ENCODE measurements around the gene NUP214.

NUP214 gene

GRCh38 chr9:131103535-131103934 is 21.9 kb upstream of the NUP214 start:
- no peak for DNase-seq (ENCODE audit: low read depth)
- TF ChIP-seq CTCF (conservative IDR thresholded peaks at IDR 0.05; ENCODE audit: low read length) = no peak
- H3K4me3 ChIP-seq (ENCODE audit: low read length) = no peak overlapping the region

GRCh38 chr9:131104016-131104740 is 21.2 kb upstream of the NUP214 start:
- TF ChIP-seq CTCF (conservative IDR thresholded peaks at IDR 0.05; ENCODE audit: low read length) = no peak
- DNase-seq (ENCODE audit: low read depth) = no peak
- no peak overlapping the region for H3K4me3 ChIP-seq (ENCODE audit: low read length)

- no peak overlapping the region for H3K4me3 ChIP-seq (ENCODE audit: low read length)
- no peak for DNase-seq (ENCODE audit: low read depth)
- TF ChIP-seq CTCF (conservative IDR thresholded peaks at IDR 0.05; ENCODE audit: low read length) = no peak
Observed at GRCh38 chr9:131105952-131106351, 19.4 kb upstream of the NUP214 start.

GRCh38 chr9:131107760-131108159 is 17.6 kb upstream of the NUP214 start:
- DNase-seq (ENCODE audit: low read depth) = no peak
- H3K4me3 ChIP-seq (ENCODE audit: low read length) = no peak overlapping the region

GRCh38 chr9:131111186-131111853 is 14.1 kb upstream of the NUP214 start:
- no peak for TF ChIP-seq CTCF (conservative IDR thresholded peaks at IDR 0.05; ENCODE audit: low read length)
- no peak overlapping the region for H3K4me3 ChIP-seq (ENCODE audit: low read length)
- no peak for DNase-seq (ENCODE audit: low read depth)

More at GRCh38 chr9:131107760-131108159, 17.6 kb upstream of the NUP214 start:
- no peak for TF ChIP-seq CTCF (conservative IDR thresholded peaks at IDR 0.05; ENCODE audit: low read length)

GRCh38 chr9:131111854-131112311 is 13.5 kb upstream of the NUP214 start:
- TF ChIP-seq CTCF (conservative IDR thresholded peaks at IDR 0.05; ENCODE audit: low read length) = no peak
- no peak overlapping the region for H3K4me3 ChIP-seq (ENCODE audit: low read length)
- no peak for DNase-seq (ENCODE audit: low read depth)

Measured in AG10803 (cell line).